ENCODE data around the gene DAAM1.
A peak's percentile ranks its signal among the peaks of the same experiment; 100 is the strongest.

The DAAM1 gene

GRCh38 chr14:59187802-59188460 is 536 bp upstream of the DAAM1 start:
- DNase-seq (ENCODE audit: low read depth), result peak; percentile 4

- DNase-seq (ENCODE audit: low read depth), result no peak
Measured at GRCh38 chr14:59189091-59189785, 771 bp downstream of the DAAM1 start.

DNA sequence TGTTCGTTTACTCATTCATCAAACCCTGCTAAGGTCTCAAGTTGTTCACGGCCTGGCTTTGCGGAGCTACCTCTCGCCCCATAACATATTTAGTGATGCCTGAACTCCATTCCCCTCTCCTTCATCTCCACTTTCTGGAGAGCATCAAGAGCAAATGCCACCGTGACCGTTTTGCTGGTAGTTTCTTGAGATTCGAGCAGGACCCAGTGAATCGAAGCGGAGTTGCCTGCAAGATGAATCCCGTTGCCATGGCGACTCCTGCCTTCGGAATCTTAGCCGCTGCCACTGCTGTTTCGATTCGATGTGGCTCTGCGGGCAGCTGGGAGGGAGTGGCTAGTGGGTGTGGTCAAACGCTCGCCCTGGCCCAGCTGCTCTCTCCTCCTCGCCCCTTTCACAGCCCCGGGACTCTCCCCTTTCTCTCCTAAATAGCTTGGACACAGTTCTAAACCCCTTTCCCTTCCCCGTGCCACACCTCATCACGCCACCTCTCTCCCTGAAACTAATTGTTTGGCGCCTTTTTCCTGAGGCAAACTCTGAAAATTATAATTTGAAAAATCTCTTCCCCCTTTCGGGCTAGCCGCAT is 1.4 kb downstream of the DAAM1 start:
- peak; percentile 27 for DNase-seq (ENCODE audit: low read depth)

DNA sequence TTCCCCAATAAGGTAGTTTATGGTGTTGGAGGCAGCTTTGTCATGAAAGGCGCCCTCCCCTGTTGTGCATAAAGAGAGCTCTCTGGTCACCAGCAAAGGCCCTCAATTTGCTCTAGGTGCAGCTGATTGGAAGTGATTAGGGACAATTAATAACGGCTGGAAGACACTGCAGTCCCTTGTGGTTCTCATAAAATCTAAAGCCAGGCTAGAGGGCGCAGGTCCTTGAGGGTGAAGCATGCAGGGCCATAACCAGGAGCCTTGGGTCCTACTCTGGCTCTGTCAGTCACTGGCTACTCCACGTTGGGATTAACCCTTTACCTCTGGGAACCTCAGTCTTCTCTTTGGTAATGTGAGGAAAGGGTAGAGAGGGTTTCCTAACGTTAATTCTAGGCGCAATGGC is 1.9 kb downstream of the DAAM1 start:
- no peak for DNase-seq (ENCODE audit: low read depth)

DNA sequence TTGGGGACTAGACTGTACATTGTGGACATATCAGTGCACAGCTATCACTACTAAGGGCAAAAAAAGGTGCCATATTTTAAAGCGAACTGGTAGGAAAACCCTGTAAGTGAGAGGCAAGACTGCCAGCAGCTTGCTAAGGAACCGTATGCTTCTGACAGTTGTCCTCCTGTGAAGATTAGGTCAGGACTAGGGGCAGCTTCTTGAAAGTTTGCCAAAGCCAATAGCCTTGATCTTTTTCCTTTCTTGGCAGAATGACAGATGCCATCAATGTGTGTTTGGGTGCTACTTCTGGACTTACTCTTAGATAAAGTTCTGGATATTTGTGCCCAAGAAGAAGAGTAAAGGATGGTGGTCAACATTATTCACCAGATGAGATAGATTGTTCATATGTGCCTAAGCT is 7.4 kb downstream of the DAAM1 start:
- no peak for DNase-seq (ENCODE audit: low read depth)

- no peak for DNase-seq (ENCODE audit: low read depth)
Measured at GRCh38 chr14:59197695-59198262, 9.3 kb downstream of the DAAM1 start.

DNA sequence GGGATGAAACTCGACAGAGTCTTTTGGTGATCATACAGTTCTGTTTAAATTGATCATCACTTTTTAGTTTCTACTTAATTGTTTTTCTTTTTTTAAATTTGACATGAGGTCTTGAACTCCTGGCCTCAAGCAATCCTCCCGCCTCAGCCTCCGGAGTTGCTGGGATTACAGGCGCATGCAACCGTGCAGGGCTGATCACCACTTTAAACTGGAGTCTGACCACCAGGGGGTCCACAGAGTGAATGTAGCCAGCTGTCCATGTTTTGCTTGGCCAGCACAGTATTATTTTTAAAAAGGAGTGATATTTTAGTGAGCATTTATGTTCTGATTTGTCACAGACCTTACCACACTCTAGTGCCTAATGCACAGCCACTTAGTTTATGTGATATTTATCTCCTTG is 10.7 kb downstream of the DAAM1 start:
- no peak for DNase-seq (ENCODE audit: low read depth)

GRCh38 chr14:59199614-59200013 is 11.1 kb downstream of the DAAM1 start:
- no peak for DNase-seq (ENCODE audit: low read depth)

- DNase-seq (ENCODE audit: low read depth), result no peak
Measured at GRCh38 chr14:59200195-59200594, 11.7 kb downstream of the DAAM1 start.

- DNase-seq (ENCODE audit: low read depth), result no peak
Measured at GRCh38 chr14:59202031-59202430, 13.6 kb downstream of the DAAM1 start.

- DNase-seq (ENCODE audit: low read depth), result no peak
Measured at GRCh38 chr14:59204305-59204704, 15.8 kb downstream of the DAAM1 start.

- no peak for DNase-seq (ENCODE audit: low read depth)
Measured at GRCh38 chr14:59206892-59207291, 18.4 kb downstream of the DAAM1 start.

- DNase-seq (ENCODE audit: low read depth), result no peak
Measured at GRCh38 chr14:59207506-59207933, 19.1 kb downstream of the DAAM1 start.

DNA sequence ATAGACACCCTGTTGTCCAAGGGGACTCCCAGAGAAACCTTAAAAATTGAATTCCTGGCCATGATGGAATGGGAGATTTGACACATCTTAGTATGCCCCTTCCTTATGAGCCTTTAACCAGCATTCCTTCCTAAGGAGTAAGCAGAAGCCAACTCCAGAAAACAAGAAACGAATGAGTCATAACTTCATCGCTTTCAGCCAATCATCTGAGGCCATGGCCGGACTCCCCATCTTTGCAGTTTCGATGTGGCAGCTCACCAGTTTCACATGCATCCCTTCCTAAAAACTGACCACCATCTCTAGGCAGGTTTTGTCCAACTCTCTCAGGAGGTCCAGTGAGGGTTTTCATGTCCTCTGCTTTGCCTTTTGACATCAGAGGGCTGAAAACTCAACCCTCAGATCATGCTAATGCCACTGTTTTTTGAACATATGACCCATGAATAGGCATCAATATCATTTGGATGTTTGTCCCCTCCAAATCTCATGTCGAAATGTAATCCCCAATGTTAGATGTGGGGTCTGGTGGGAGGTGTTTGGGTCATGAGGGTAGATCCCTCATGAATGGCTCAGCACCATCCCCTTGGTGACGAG is 19.9 kb downstream of the DAAM1 start:
- no peak for DNase-seq (ENCODE audit: low read depth)

- DNase-seq (ENCODE audit: low read depth), result no peak
Measured at GRCh38 chr14:59208954-59209353, 20.5 kb downstream of the DAAM1 start.

GRCh38 chr14:59210621-59211020 is 22.2 kb downstream of the DAAM1 start:
- no peak for DNase-seq (ENCODE audit: low read depth)

DNA sequence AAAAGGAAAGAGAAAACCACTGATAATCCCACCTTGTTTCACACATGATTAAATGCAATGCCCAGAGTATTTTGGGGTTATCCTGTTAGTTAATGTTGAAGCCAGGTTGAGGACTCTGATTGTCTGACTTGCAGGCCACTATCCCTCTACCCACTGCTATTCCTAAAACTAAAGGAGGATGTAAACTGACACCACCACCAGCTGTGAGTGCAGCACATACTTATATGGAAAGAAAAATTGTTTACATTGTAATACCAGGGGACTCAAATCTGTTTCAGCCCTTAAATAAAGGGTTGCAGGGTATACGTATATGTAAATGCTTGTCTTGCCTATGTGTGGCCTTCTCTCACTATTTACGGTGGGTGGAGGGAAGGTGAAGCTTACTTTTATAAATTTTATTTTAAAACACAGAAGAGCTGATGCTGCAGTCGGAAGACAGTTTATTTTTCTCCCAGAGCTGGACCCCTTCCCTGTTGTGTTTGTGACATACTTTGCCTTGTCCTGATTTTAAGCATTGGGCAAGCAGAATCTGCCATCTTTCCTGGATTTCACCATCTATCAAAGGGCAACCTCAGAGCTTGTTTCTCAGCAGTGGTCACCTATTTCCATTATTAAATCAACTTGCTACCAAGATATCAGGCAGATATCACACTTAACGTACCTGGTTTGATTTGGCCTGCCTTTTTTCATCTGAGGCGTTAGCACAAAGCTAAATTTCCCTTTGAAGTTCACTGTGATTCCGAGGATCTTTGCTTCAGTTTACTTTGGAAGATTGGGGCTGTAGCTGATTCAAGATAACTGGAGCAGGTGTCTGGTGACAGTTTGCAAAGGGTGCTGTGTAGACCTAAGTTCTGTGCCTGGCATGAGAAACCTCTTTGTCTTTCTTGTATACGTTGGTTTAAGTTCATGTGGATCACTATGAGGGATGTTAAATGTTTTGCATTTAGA is 25.2 kb downstream of the DAAM1 start:
- no peak for DNase-seq (ENCODE audit: low read depth)

DNA sequence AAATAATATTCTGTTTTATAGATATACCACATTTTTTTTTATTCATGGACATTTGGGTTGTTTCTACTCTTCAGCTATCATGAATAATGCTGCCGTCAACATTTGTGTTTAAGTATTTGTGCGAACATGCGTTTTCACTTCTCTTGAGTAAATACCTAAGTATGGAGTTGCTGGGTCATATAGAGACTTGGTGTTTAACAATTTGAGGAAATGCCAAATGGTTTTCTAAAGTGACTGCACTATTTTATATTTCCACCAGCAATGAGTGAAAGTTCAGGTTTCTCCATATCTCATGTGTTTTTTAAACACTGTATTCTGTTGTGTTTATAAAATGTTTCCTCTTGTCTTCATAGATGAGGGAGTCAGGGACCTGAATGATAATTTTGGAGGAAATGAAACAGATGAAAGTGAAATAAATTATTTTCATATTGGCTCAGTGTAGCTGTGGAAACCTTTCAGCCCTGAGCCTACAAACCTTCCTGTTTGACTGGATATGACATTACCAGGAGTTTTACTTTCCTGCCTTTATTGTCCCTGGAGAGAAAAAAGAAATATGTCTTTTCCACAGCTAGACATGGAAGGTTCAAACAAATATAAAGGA is 26.3 kb downstream of the DAAM1 start:
- DNase-seq (ENCODE audit: low read depth), result no peak

- DNase-seq (ENCODE audit: low read depth), result no peak
Measured at GRCh38 chr14:59215322-59215721, 26.9 kb downstream of the DAAM1 start.

- no peak for DNase-seq (ENCODE audit: low read depth)
Measured at GRCh38 chr14:59215757-59216156, 27.3 kb downstream of the DAAM1 start.

GRCh38 chr14:59217011-59217410 is 28.5 kb downstream of the DAAM1 start:
- no peak for DNase-seq (ENCODE audit: low read depth)

All from stimulated activated CD8-positive, alpha-beta memory T cell treated with anti-CD3 and anti-CD28 coated beads, Interleukin-15, amount 100 ng/mL, for 1 hour (primary cell).